ENCODE data around the gene TMEM125. TPM values are rescaled to one million over a fixed set of nuclear protein-coding genes. Genes with fewer than 3 reads are reported as not detected.

TMEM125 gene
- total and polyA plus RNA-seq, 10 of the 15 experiments (the other 5 are each of a cell fraction or from before 2014, with no cell fraction given), result 0.28 TPM; not detected in 9

GRCh38 chr1:43282220-43283195 is 12.7 kb downstream of the TMEM125 start:
- DNase-seq (ENCODE audit: low read depth, low spot score), result no peak
- 25% methylated on average over 14 of the region's 15 CpGs for WGBS (ENCODE audit: insufficient coverage, insufficient replicate concordance, low lambda C conversion rate, missing lambda C conversion rate)
- ChIA-PET POLR2A (interaction anchor here (1.1 to 1.2 kb wide), 2 partner anchors 9 to 11 kb away, joined by 3 read pairs; no protein-coding TSS in a partner anchor), RAD21 (ENCODE audit: unreplicated experiment) (interaction anchor here (1.7 kb wide), 1 partner anchor 12 kb away, joined by 5 read pairs; no protein-coding TSS in a partner anchor), CTCF (interaction anchor here (0.7 to 1.1 kb wide), 3 partner anchors 132 to 514 kb away, joined by 3 read pairs; no protein-coding TSS in a partner anchor), SMC1A (ENCODE audit: uncharacterized antibody, unreplicated experiment) (interaction anchor here (1.1 kb wide), 1 partner anchor 44 kb away, joined by 4 read pairs; no protein-coding TSS in a partner anchor)
- H3K9me3 ChIP-seq (replicated peaks; ENCODE audit: control insufficient read depth, insufficient read depth, low read length), result no peaks in the 10 kb centered on the region
- H3K4me3 ChIP-seq, result no peak overlapping the region
- H3K27me3 ChIP-seq (replicated peaks in 1 of 2; ENCODE audit: control insufficient read depth in 2 of 2, insufficient read depth in 2 of 2, low read length in 1 of 2), result no peaks in the 10 kb centered on the region; a peak in 1 of 4 replicates
- H3K27ac ChIP-seq (ENCODE audit: control insufficient read depth, insufficient read depth), result no peak overlapping the region
- H3K36me3 ChIP-seq (ENCODE audit: control insufficient read depth in 2 of 2, insufficient read depth in 2 of 2, low read length in 1 of 2), result no peaks in the 10 kb centered on the region
- in situ Hi-C loops (cut with MboI) (no loop called here), intact Hi-C loops (cut with micrococcal nuclease; ENCODE audit: unreplicated experiment) (no loop called here)
- ATAC-seq, result no peak
- no peaks in the 10 kb centered on the region for H4K20me1 ChIP-seq (ENCODE audit: control insufficient read depth, insufficient read depth)
- H3K79me2 ChIP-seq (ENCODE audit: control insufficient read depth, insufficient read depth, low read length), result no peaks in the 10 kb centered on the region
- no TSS peak for BruUV-seq (replicated peaks)
- no peak overlapping the region for H2AFZ ChIP-seq (ENCODE audit: control insufficient read depth, low read depth, low read length)
- no peak overlapping the region for H3K4me2 ChIP-seq (ENCODE audit: control insufficient read depth, insufficient read depth)
- TF ChIP-seq PKNOX1 (IDR thresholded peaks at IDR 0.05) (no peak), POLR2A (IDR thresholded peaks at IDR 0.05; ENCODE audit: low read depth, low read length) (no peak), ZNF687 (IDR thresholded peaks at IDR 0.05) (no peak), MLLT1 (IDR thresholded peaks at IDR 0.05) (no peak), CREB1 (IDR thresholded peaks at IDR 0.05; ENCODE audit: low read depth) (no peak), NFYA (IDR thresholded peaks at IDR 0.05; ENCODE audit: borderline replicate concordance, low read depth, low read length) (no peak), ZNF24 (IDR thresholded peaks at IDR 0.05) (no peak), YBX1 (IDR thresholded peaks at IDR 0.05) (no peak), EP300 (IDR thresholded peaks at IDR 0.05; ENCODE audit: borderline replicate concordance in 1 of 2, control insufficient read depth in 1 of 2, low read depth in 2 of 2, low read length in 2 of 2) (no peak), GABPA (IDR thresholded peaks at IDR 0.05; ENCODE audit: low read depth) (no peak), ZSCAN29 (IDR thresholded peaks at IDR 0.05) (no peak), ZNF274 (IDR thresholded peaks at IDR 0.05; ENCODE audit: insufficient read depth, insufficient read length) (no peak), FOS (IDR thresholded peaks at IDR 0.05; ENCODE audit: borderline replicate concordance, extremely low read depth, insufficient read length) (no peak), ZNF622 (IDR thresholded peaks at IDR 0.05) (no peak), USF2 (IDR thresholded peaks at IDR 0.05; ENCODE audit: borderline replicate concordance, low read depth, low read length) (no peak), MEF2B (IDR thresholded peaks at IDR 0.05; ENCODE audit: partially characterized antibody, poor library complexity, severe bottlenecking) (no peak)
- no peaks in the 10 kb centered on the region for H3K4me1 ChIP-seq (ENCODE audit: control insufficient read depth, insufficient read depth, low read length)
- no peak overlapping the region for H3K9ac ChIP-seq (ENCODE audit: control insufficient read depth, insufficient read depth, low read length)
- no peak for FAIRE-seq

Data from GM12878 (cell line).